ENCODE data around the gene GCK. TPM values are rescaled to one million over a fixed set of nuclear protein-coding genes. Genes with fewer than 3 reads are reported as not detected.

GCK gene
- 0.24 TPM for total RNA-seq
- polyA plus RNA-seq, result 0.30 TPM
- long read RNA-seq, donor 1, result 0 reads
- long read RNA-seq, donor 2, result 0 reads
- long read RNA-seq, donor 3, result 0 reads
- long read RNA-seq, donor 4, result 0 reads
- long read RNA-seq, donor 5, partial matches to known transcripts, result 0 of 1 reads
- long read RNA-seq, donor 5, other reads (novel, unspliced or antisense), result 0 of 1 reads
- long read RNA-seq, donor 6, result 0 reads
- long read RNA-seq, donor 7, result 0 reads
- long read RNA-seq, donor 8, partial matches to known transcripts, result 0 of 1 reads
- long read RNA-seq, donor 8, other reads (novel, unspliced or antisense), result 0 of 1 reads
- long read RNA-seq, donor 9, result 0 reads
- long read RNA-seq, donor 10, partial matches to known transcripts, result 0 of 1 reads
- long read RNA-seq, donor 10, other reads (novel, unspliced or antisense), result 0 of 1 reads

DNA sequence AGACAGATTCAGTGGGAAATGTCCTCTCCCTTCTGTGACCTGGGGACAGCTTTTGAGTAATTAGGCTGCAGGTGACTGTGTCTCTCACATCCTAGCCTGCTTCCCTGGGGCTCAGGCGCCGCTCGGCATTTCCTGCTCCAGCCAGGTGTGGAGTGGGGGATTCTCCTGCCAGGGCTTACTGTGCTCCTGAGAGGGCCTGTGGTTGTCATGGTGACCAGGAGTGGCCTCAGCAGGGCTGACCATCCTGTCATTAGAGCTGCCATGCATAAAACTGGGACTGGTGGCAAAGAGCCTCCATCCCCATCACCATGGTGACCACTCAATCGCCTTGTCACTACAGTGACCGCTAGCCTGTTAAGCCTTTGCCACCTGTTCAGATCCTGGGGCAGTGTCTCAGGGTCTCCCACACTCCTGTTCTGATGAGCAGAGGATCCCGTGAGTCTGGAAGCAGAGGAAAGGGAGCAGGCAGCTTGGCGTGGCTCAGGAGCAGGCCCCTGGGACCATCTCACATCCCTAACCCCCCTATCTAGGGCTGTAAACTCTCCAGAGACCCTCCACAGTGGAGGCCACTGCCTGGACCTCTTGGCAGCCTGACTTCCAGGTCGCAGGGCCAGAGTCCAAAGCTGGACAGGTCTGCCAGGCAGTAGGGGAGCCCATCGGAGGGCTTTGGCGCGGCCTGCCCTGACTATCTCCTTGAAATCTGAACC, at the start of gene GCK:
Gene GCK (minus strand): TSS at position 154 of the 707 bp plus-strand sequence. CDS start 486 bp downstream, outside the sequence.
- WGBS, result 95% methylated on average over 11 of the region's 11 CpGs
- H3K36me3 ChIP-seq (ENCODE audit: control insufficient read depth in 2 of 2, insufficient read depth in 2 of 2, low read length in 1 of 2), result no peaks in the 10 kb centered on the region
- H3K27me3 ChIP-seq (ENCODE audit: control insufficient read depth in 2 of 2, insufficient read depth in 1 of 2, low read length in 1 of 2), result peaks cover 0 to 6% of the 10 kb centered on the region in 2 donors
- H3K27ac ChIP-seq (ENCODE audit: low read depth in 1 of 2, low read length in 1 of 2), result no peak within 1 kb of the TSS
- no peaks in the 10 kb centered on the region for H3K4me1 ChIP-seq (ENCODE audit: control insufficient read depth in 2 of 2, insufficient read depth in 2 of 2, low read length in 2 of 2)
- H3K9me3 ChIP-seq (ENCODE audit: control insufficient read depth in 2 of 2, insufficient read depth in 1 of 2, low read length in 1 of 2), result no peaks in the 10 kb centered on the region
- DNase-seq (ENCODE audit: low read depth in 6 of 9, low spot score in 9 of 9), result no peak
- H3K4me3 ChIP-seq (ENCODE audit: low read length in 2 of 2), result no peak within 1 kb of the TSS

DNA sequence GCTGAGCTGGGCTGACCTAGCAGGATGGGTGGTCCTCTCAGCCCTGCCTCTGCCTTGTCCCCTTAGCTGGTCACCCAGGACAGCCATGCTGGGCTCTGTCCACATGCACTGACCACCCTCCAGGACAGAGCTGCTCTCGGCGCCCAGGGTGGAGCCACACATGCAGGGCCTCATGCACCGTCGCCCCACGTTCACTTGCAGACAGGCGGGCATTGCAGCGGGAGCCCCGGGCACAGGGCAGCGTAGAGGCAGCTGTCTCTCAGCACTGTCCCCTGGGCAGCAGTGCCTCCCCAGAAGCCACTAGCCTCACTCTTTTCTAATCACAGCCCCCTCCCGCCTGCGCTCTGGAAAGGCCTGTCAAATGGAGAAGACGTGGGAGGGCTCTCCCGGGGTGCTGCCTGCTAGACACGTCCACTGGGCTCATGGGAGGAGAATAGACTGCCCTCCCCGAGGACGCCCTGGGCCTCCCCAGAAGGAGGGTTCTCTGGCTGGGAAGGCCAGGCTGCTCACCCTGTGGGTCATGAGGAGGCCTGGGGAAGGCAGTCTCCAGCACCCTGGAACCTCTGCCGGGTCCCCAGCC, 49.0 kb upstream of the GCK start:
- Histone ChIP-seq H3K27ac (ENCODE audit: low read depth in 1 of 2, low read length in 1 of 2) (no peak overlapping the region), H3K9me3 (ENCODE audit: control insufficient read depth in 2 of 2, insufficient read depth in 1 of 2, low read length in 1 of 2) (no peaks in the 10 kb centered on the region), H3K36me3 (ENCODE audit: control insufficient read depth in 2 of 2, insufficient read depth in 2 of 2, low read length in 1 of 2) (no peaks in the 10 kb centered on the region), H3K4me1 (ENCODE audit: control insufficient read depth in 2 of 2, insufficient read depth in 2 of 2, low read length in 2 of 2) (peaks cover 0 to 3% of the 10 kb centered on the region in 2 donors), H3K27me3 (ENCODE audit: control insufficient read depth in 2 of 2, insufficient read depth in 1 of 2, low read length in 1 of 2) (peaks cover 0 to 10% of the 10 kb centered on the region in 2 donors), H3K4me3 (ENCODE audit: low read length in 2 of 2) (no peak overlapping the region)
- WGBS, result 92% methylated on average over 17 of the region's 17 CpGs
- no peak for DNase-seq (ENCODE audit: low read depth in 6 of 9, low spot score in 9 of 9)

DNA sequence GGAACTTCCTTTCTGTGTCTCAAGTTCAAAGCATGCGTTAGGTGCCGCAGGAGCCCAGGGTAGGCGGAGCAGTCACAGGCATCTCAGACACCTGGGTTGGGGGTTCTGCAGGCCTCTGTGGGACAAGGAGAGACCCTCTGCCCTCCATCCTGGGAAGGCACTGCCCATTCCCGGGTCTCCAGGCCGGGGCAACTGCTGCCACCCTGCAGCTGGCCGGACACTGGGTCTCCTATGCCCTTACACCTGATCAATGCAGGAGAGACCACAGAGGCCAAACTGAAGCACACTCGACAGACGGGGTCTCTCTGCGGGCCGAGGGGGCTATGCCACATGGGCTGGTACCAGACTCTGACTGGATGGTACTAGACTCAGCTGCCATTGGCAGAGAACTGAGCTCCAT, 48.5 kb upstream of the GCK start:
- WGBS, result 93% methylated on average over 10 of the region's 10 CpGs
- DNase-seq (ENCODE audit: low read depth in 6 of 9, low spot score in 9 of 9), result no peak
- Histone ChIP-seq H3K36me3 (ENCODE audit: control insufficient read depth in 2 of 2, insufficient read depth in 2 of 2, low read length in 1 of 2) (no peaks in the 10 kb centered on the region), H3K9me3 (ENCODE audit: control insufficient read depth in 2 of 2, insufficient read depth in 1 of 2, low read length in 1 of 2) (no peaks in the 10 kb centered on the region), H3K4me1 (ENCODE audit: control insufficient read depth in 2 of 2, insufficient read depth in 2 of 2, low read length in 2 of 2) (peaks cover 0 to 3% of the 10 kb centered on the region in 2 donors), H3K27me3 (ENCODE audit: control insufficient read depth in 2 of 2, insufficient read depth in 1 of 2, low read length in 1 of 2) (peaks cover 0 to 10% of the 10 kb centered on the region in 2 donors), H3K4me3 (ENCODE audit: low read length in 2 of 2) (no peak overlapping the region), H3K27ac (ENCODE audit: low read depth in 1 of 2, low read length in 1 of 2) (no peak overlapping the region)

DNA sequence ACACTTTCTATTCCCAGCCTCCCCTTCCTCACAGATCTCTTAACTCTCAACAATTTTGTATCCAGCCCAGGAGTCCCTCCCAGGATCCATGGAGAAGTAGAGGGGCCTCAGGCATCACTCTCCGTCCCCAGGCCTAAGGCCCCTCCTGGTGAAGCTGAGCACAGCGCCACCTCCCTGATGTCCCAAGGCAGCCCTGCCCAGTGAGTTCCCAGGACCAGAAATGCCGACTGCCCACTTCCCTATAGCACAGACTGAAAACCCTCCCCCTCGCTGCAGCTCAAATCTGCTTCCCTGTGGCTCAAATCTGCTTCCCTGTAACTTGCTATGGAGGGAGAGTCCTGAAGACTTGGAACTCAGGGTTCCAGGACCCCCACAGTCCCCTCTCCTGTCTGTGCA, 47.1 kb upstream of the GCK start:
- H3K27me3 ChIP-seq (ENCODE audit: control insufficient read depth in 2 of 2, insufficient read depth in 1 of 2, low read length in 1 of 2), result peaks cover 0 to 6% of the 10 kb centered on the region in 2 donors
- WGBS, result 90% methylated on average over 4 of the region's 4 CpGs

DNA sequence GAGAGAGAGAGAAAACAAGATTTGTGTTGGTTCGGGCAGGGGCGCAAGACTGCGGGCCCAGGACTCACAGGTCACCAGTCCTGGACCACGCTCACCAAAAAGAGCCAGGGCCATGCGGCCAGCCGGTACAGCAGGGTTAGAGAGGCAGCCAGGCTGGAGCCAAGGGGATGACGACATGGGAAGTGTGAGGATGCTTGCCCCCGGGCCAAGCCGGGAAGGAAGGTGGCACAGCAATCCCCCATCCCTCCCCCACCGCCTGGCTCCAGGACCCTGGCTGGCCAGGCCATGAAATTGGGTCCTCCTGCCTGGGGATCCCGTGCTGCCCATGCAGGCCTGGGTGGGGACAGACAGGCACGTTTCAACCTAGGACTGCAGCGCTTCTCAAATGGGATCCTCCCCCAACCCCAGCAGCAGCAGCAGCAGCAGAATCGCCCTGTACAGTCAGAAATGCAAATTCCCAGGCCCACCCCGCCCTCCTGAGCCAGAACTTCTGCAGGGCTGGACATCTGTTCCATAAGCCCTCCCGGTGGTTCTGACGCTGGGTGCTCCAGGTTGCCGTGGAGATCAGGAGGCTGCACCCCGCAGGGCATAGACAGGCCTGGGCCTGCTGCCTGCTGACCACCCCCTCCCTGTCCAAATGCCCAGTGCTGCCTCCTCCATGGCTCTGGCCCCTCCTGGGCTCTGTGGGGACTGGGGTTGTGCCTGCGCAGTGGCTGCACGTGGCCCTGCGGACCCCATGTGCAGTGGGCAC, 46.5 kb upstream of the GCK start:
- no peaks in the 10 kb centered on the region for H3K36me3 ChIP-seq (ENCODE audit: control insufficient read depth in 2 of 2, insufficient read depth in 2 of 2, low read length in 1 of 2)
- H3K9me3 ChIP-seq (ENCODE audit: control insufficient read depth in 2 of 2, insufficient read depth in 1 of 2, low read length in 1 of 2), result no peaks in the 10 kb centered on the region
- H3K4me1 ChIP-seq (ENCODE audit: control insufficient read depth in 2 of 2, insufficient read depth in 2 of 2, low read length in 2 of 2), result no peaks in the 10 kb centered on the region
- no peak overlapping the region for H3K4me3 ChIP-seq (ENCODE audit: low read length in 2 of 2)
- 87% methylated on average over 22 of the region's 22 CpGs for WGBS
- DNase-seq (ENCODE audit: low read depth in 6 of 9, low spot score in 9 of 9), result no peak
- H3K27me3 ChIP-seq (ENCODE audit: control insufficient read depth in 2 of 2, insufficient read depth in 1 of 2, low read length in 1 of 2), result peaks cover 0 to 6% of the 10 kb centered on the region in 2 donors
- no peak overlapping the region for H3K27ac ChIP-seq (ENCODE audit: low read depth in 1 of 2, low read length in 1 of 2)

More for the DNA sequence above, 47.1 kb upstream of the GCK start:
- no peak for DNase-seq (ENCODE audit: low read depth in 6 of 9, low spot score in 9 of 9)
- Histone ChIP-seq H3K4me1 (ENCODE audit: control insufficient read depth in 2 of 2, insufficient read depth in 2 of 2, low read length in 2 of 2) (peaks cover 0 to 3% of the 10 kb centered on the region in 2 donors), H3K9me3 (ENCODE audit: control insufficient read depth in 2 of 2, insufficient read depth in 1 of 2, low read length in 1 of 2) (no peaks in the 10 kb centered on the region), H3K4me3 (ENCODE audit: low read length in 2 of 2) (no peak overlapping the region), H3K36me3 (ENCODE audit: control insufficient read depth in 2 of 2, insufficient read depth in 2 of 2, low read length in 1 of 2) (no peaks in the 10 kb centered on the region), H3K27ac (ENCODE audit: low read depth in 1 of 2, low read length in 1 of 2) (no peak overlapping the region)

DNA sequence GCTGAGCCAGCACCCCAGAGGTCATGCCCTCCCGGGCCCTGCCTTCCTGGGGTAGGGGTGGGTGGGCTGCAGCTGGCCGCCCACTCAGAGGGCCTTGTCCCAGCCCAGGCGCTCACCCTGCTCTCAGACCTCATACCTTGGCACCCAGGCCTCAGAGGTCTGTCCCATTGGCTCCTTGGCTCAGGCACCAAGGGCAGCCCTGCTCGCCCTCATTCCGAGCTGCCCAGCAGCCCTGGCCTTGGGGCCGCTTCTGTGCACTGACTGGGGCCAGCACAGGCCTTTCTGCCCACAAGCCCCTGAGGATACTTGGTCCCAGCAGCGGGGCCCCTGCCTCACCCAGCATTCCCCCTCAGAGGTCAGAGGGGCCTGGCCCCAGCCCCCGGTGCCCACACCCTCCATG, 45.8 kb upstream of the GCK start:
- Histone ChIP-seq H3K27me3 (ENCODE audit: control insufficient read depth in 2 of 2, insufficient read depth in 1 of 2, low read length in 1 of 2) (peaks cover 0 to 6% of the 10 kb centered on the region in 2 donors), H3K9me3 (ENCODE audit: control insufficient read depth in 2 of 2, insufficient read depth in 1 of 2, low read length in 1 of 2) (no peaks in the 10 kb centered on the region), H3K36me3 (ENCODE audit: control insufficient read depth in 2 of 2, insufficient read depth in 2 of 2, low read length in 1 of 2) (no peaks in the 10 kb centered on the region), H3K4me3 (ENCODE audit: low read length in 2 of 2) (no peak overlapping the region), H3K4me1 (ENCODE audit: control insufficient read depth in 2 of 2, insufficient read depth in 2 of 2, low read length in 2 of 2) (no peaks in the 10 kb centered on the region), H3K27ac (ENCODE audit: low read depth in 1 of 2, low read length in 1 of 2) (no peak overlapping the region)
- 93% methylated on average over 8 of the region's 8 CpGs for WGBS
- DNase-seq (ENCODE audit: low read depth in 6 of 9, low spot score in 9 of 9), result no peak

DNA sequence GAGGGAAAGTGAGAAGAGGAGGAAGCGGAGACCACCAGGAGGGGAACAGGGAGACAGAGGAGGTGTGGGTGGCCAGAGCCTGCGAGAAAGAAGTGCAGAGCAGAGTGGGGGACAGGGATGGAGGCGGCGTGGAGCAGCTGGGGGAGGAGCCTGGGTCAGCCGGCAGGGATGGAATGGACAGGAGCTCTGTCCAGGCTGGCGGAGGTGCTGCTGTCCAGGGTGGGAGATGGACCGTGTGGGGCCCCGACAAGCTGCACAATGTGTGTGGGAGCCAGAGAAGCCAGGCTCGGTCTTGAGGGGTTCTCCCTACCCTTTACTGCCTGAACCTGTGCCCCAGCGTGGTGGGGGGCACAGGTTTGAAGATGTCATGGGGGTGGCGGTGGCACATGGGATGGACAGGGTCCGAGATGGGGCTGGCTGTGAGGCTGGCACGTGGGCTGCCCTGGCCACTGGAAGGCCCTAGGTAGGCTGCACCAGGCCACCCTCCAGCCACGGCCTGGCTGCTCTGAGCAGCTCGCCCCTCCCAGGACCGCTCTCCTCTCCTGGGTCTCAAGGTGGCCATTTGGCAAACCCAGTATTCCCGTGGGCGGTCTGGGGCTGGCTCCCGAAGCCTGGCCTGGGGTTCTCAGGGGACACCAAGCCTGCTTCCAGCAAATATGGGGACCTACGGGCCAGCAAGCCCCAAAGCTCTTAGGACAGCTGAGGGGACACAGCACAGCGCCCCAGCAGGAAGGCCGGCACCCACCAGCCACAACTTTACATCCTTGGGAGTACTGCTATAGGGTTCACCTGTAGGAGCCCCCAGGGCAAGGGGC, 43.9 kb upstream of the GCK start:
- H3K9me3 ChIP-seq (ENCODE audit: control insufficient read depth in 2 of 2, insufficient read depth in 1 of 2, low read length in 1 of 2), result no peaks in the 10 kb centered on the region
- no peaks in the 10 kb centered on the region for H3K36me3 ChIP-seq (ENCODE audit: control insufficient read depth in 2 of 2, insufficient read depth in 2 of 2, low read length in 1 of 2)
- no peak for DNase-seq (ENCODE audit: low read depth in 6 of 9, low spot score in 9 of 9)
- H3K4me3 ChIP-seq (ENCODE audit: low read length in 2 of 2), result no peak overlapping the region
- 94% methylated on average over 22 of the region's 22 CpGs for WGBS
- peaks cover 0 to 6% of the 10 kb centered on the region in 2 donors for H3K27me3 ChIP-seq (ENCODE audit: control insufficient read depth in 2 of 2, insufficient read depth in 1 of 2, low read length in 1 of 2)
- H3K27ac ChIP-seq (ENCODE audit: low read depth in 1 of 2, low read length in 1 of 2), result no peak overlapping the region
- no peaks in the 10 kb centered on the region for H3K4me1 ChIP-seq (ENCODE audit: control insufficient read depth in 2 of 2, insufficient read depth in 2 of 2, low read length in 2 of 2)

DNA sequence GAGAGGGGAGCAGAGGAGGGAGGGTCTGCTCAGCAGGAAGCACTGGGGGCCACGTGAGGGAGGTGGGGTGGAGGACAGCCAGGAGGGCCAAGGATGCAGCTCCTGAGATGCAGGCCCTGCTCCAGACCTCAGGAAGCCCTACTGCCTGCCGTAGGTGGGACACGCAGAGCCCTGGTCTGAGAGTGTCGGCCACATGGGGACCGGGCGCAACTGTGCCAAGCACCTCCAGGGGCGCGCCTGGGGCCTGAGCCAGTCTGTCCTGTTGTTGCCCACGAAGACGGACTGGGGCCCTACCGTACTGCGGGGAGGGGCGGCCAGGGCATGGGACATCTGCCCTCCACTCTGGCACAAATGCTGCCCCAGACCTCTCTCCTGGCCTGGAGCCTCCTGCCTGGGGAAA, 43.2 kb upstream of the GCK start:
- WGBS, result 91% methylated on average over 13 of the region's 13 CpGs
- Histone ChIP-seq H3K27ac (ENCODE audit: low read depth in 1 of 2, low read length in 1 of 2) (no peak overlapping the region), H3K9me3 (ENCODE audit: control insufficient read depth in 2 of 2, insufficient read depth in 1 of 2, low read length in 1 of 2) (no peaks in the 10 kb centered on the region), H3K36me3 (ENCODE audit: control insufficient read depth in 2 of 2, insufficient read depth in 2 of 2, low read length in 1 of 2) (no peaks in the 10 kb centered on the region), H3K27me3 (ENCODE audit: control insufficient read depth in 2 of 2, insufficient read depth in 1 of 2, low read length in 1 of 2) (peaks cover 0 to 6% of the 10 kb centered on the region in 2 donors), H3K4me3 (ENCODE audit: low read length in 2 of 2) (no peak overlapping the region), H3K4me1 (ENCODE audit: control insufficient read depth in 2 of 2, insufficient read depth in 2 of 2, low read length in 2 of 2) (no peaks in the 10 kb centered on the region)
- no peak for DNase-seq (ENCODE audit: low read depth in 6 of 9, low spot score in 9 of 9)
